Activated gamma-delta T cell (primary cell): ENCODE measurements around the gene FMN2.

Source experiments
- DNase-seq: peaks from one replicate; lab custom pipeline; 2025; lab: John Stamatoyannopoulos, UW

FMN2 gene

DNA sequence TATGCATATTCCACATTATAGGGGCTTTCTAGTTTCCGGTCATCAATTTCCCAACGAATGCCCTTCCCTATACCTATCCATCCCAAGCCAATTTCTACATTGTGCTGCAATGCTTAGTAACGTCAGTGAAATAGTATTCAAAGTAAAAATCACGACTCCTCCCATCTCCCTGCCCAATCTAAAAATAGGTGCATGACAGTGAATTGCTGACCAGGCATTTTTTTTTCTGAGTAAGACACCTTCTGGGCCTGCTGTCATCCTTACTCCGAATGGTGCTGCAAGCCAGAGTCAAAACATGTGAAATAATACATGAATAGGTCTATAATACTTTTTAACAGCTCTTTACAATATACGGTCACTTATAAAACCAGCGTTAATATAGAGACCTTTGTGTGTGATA, 400.1 kb downstream of the FMN2 start:
- DNase-seq = no peak

DNA sequence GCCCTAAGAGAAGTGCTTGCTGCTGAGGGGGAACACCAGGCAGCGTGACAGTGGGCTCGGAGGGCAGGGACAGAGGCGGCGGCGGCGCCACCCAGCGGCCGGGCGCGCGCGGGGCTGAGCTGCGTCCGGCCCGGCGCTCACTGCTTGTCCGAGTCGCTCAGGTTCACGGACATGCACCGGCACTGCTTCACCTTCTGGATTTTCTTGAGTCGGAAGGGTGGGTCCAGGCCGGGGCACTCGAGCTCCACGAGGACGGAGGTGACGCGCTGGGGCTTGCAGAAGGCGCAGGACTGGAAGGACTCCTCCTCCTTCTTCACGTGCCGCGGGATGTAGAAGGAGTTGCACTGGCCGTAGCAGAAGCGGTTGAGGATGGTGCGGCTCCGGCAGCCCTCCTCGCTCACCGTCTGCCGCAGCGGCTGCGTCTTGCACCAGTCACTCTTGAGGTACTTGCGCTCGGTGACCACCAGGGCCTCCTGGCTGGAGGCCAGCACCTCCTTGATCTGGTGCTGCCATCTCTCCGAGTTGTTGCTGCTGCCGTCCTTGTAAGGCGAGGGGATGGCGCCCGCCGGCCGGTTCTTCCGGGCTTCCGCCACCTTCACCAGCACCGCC, 401.3 kb downstream of the FMN2 start:
- DNase-seq = no peak

DNA sequence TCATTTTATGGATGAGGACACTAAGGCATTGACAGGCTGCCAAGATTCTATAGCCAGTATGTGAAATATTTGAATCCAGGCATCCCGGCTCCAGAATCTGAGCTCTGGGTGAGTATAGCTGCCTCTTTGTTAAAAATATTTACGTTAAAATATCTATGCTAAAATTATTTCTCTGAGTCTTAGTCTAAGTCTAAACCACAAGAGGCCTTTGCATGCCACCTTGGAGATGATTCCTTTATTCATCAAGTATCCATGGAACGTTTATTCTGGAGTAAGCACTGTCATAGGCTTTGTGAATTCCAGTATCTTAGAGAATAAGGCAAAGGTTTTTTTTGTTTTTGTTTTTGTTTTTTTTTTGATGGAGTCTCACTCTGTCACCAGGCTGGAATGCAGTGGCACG, 403.9 kb downstream of the FMN2 start:
- DNase-seq = no peak

DNA sequence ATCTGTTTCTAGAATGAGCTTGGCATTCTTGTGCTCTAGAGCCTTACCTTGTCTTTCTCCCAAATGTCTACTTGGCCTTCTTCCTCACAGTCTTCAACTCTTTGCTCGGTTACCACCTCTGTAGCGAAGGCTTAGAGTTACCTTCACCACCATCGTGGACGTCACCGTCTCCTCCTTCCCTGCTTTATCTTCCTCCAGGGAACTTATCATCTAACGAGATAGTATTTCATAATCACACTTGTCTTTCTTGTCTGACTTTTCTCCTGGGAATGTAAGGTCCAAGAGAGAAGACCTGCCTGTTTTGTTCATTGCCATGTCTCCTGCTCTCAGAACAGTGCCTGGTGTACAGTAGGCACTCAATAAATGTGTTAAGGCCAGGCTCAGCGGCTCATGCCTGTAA, 404.7 kb downstream of the FMN2 start:
- no peak for DNase-seq

DNA sequence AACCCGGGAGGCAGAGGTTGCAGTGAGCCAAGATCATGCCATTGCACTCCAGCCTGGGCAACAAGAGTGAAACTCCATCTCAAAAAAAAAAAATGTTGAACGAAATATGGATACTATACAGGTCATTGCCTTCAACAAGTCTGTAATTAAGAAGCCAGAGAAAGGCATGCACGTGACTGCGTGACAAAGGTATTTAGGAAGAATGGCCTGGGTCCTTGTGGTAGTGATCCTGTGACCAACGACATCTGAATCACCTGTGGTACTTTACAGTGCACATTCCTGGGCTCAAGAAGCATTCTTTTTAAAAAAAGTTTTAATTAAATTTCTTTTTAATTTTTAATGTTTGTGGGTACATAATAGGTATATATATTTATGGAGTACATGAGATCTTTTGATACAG, 405.3 kb downstream of the FMN2 start:
- DNase-seq = no peak

DNA sequence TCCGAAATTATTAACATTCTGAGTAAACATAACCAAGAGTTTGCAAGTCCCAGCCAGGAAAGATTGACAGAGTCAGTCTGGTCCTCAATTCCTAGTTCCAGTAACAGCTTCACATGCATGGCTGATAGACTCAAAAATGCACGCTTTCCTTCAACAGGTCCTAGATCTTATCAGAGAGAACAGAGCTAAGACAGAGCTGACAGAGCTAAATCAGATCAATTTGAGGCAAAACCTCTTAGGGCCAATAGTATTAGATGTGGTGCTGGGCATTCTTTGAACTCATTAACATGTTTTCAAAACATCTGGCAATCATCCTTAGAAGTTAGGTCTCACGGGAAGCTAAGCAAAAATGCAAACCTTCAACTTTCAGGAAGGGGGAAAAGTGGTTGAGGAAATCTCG, 406.2 kb downstream of the FMN2 start:
- no peak for DNase-seq

DNA sequence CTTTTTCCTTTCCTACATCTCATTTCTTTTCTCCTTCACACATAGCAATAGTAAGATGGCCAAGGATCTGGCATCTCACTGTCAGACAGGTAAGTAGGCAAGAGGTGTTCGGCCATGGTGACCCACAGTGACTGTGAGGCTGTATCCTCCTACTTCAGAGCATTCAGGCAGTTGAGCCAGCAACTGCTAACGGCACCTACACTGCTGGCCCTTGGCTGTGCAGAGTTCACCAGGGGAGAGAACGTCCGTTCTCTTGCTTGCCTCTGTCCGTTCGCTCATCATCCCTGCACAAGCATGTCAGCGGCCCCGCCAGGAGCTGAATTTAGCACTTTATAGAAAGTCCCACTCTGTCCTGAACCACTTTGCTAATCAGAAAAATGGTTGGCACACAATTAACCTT, 406.7 kb downstream of the FMN2 start:
- DNase-seq = no peak

DNA sequence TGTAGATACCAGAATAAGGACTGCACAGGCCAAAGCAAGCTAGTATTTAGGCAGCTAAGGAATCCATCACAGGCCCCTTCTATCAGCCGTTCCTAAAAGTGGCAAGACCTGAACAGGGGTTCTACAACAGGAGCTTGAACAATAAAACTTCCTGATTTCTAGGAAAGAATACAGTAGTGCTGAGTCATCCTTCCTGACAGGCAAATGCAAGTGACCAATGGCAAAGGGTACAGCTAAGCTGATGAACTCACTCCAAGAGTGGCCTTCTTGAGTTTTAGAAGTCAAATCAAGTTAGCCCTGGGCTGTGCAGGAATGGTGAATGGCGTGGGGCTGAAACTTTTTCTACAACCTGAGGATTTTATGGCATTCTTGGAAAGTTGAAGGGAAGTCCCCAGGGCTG, 407.3 kb downstream of the FMN2 start:
- no peak for DNase-seq

DNA sequence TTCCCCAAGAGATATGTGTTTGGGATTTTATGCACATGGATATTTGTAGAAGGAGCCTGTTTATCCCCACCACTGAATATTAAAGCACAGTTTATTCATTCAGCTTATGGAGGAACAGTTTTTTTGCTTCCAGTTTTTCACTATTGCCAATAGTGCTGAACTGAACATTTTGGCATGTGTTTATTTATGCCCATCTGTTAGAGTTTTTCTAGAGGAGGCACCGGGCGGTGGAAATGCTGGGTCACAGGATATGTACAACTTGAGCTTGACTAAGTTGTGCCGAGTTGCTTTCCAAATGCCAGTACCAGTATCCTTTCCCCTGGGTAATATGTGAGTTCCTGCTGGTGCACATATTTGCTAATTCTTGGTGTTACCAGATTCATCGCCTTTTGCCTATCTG, 409.0 kb downstream of the FMN2 start:
- no peak for DNase-seq

DNA sequence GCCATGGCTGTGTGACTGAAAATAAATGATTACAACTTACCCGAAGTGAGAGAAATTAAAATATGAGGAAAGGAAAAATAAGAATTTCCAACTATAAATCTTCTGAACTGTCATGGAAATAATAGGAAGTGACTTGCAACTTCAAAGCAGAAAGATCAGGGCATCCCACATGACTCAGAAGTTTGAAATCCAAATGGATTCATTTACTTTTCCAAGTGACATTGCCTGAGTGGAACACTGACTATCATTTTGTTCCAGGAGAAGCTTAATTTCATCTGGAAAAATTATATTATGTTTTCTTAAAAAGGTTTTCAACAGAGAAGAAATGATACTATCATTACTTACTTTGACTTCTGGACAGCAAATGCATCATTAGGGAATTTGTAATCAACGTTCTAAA, 409.4 kb downstream of the FMN2 start:
- DNase-seq = no peak

DNA sequence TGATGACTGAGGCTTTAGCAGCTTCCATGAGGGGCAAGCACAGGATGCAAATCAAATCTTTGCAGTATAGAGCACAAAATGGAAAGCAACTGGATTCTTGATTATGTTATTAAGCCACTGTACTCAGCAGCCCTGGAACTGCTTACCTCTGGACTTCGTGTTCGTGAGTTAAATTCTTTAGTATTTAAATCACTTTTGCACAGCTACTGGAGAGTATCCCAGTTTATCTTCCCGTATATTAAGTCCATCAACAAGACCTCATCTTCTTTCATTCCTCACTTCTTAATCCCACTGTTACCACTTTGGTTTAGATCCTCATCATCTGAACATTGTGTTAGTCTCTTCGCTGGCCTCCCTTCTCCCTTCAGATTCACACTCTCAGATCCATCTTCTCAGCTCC, 411.4 kb downstream of the FMN2 start:
- no peak for DNase-seq

DNA sequence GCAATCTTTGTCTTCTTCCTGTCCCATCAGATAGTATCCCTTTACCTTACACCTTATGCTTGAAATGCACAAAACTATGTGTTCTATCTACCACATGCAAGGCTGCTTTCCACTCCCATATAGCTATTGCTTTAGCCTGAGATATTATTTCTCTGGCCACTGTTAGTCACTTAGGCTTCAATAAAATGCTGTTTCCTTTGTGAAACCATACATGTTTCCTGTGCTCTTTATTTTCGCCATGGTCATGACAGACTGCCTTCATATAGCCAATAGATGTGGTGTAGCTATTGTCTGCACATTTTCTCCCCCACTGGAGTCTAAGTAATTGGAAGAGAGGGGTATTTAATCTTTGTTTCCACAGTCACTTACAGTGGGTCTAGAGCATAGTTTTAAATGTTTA, 411.9 kb downstream of the FMN2 start:
- no peak for DNase-seq

DNA sequence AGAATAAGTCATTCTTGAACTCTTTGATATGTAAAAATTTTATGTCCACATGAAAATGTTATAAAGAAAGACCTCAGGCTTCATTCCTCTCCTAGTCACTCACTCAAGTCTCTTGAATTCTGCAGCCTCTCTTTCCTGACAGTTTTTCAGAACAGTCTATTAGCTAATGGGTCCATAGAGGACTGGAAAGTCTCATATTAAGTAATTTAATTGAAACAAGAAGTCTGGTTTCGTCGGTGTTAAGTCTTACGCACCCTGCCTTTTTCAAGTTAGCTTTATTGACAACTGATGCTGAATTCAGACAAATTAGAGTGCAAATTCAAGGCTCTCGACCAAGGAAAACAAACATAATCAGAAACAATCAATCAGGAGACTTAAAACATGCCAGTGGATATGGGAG, 414.5 kb downstream of the FMN2 start:
- no peak for DNase-seq

DNA sequence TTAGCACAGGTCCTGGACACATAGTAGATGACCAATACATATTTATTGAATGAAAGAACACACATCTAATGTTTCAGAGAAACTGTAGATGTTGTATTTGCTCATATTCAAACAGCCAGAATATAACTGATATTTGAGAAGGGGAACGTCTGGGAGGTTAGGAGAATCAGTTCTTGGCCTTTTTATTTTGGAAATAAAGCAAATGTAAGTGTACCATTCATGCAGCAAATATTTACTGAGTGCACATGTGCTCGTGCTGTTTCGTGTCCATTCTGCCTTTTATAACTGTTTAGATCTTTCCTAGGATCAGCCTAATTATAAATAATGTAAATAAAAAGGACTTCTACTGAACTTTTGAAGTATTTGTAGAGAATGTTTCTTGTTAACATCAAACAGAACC, 416.5 kb downstream of the FMN2 start:
- DNase-seq = no peak

DNA sequence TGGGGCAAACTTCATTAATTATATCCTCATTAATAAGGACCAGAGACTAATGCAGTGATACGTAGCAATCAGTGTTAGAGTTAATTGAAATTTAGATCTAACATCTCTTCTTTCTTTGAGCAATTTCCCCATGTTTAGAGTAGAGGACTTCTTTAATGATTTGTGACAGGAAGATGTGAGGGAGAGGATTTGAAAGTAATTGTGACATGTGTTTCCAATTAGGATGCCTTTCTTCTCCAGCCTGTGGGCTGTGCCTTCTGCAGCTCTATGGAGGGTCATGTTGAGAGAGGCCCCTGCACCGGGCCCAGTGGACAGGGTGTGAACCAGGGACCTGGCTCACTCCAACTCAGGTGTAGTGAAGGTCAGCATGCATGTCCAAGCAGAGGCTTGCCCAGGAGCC, 417.3 kb downstream of the FMN2 start:
- DNase-seq = no peak

DNA sequence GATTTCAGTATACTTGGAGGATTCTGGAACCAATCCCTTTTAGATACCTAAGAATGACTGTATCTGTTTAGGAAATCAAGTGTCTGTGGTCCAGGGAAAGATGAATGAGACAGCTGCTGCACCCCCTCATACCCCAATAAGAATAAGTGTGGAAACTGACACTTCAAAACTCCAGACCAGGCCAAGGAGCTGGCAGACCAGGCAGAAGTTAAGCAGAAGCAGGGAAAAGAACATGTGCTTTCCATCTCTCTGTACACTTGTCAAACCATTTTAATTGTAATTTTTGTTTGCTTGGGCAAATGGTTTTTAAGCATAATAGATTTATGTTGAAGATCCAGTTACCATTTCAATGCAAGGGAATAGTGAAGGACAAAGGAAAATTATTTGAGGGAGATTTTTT, 420.1 kb downstream of the FMN2 start:
- DNase-seq = no peak

DNA sequence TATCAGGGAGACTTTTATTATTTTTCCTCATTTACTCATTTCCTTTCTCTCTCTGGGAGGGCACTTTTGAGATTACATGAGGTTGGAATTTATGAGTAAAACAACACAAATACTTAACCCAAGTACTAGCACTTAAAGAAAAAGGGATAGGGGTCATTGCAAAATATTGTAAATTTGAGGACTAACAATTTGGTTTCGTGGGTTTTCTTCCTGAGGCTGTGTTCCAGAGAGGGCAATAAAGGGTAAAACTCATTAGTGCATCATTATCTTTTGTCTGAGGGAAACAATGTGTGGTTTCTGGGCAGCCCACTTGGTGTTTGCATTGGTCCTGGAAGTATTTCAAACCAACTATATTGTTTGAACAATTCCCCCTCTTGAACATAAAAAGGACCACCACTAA, 423.8 kb downstream of the FMN2 start:
- DNase-seq = no peak

DNA sequence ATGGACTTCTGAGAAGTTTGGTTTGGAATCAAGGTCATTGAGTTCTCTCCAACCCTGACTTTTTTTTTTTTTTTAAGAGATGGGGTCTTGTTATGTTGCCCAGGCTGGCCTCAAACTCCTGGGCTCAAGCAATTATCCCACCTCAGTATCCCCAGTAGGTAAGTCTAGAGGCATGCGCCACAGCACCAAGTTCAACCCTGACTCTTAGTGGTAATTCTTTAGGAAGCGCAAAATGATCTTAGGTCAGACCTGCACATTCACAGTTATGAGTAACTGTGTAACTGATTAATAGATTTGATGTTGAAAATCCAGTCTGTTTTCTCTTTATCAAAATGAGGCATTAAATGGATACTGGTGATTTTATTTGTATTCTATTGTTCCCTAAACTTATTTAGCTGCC, 424.4 kb downstream of the FMN2 start:
- no peak for DNase-seq

DNA sequence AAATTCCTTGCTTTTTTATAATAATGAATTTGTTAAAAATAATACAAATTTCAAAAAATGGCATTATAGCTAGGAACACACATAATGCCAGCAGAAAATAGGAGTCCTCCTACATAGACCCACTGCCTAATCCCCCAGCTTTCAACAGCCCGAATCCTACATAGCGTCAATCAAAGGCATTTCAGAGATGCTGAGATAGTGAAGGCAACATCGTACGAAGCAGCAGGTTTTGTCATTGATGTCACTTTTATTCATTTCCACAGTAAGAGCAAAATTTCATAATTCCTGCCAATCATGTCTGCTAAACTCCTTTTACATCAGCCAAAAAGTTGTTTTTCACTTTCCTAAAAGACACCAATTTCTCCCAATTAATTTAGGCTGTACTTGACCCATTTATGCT, 426.2 kb downstream of the FMN2 start:
- no peak for DNase-seq

DNA sequence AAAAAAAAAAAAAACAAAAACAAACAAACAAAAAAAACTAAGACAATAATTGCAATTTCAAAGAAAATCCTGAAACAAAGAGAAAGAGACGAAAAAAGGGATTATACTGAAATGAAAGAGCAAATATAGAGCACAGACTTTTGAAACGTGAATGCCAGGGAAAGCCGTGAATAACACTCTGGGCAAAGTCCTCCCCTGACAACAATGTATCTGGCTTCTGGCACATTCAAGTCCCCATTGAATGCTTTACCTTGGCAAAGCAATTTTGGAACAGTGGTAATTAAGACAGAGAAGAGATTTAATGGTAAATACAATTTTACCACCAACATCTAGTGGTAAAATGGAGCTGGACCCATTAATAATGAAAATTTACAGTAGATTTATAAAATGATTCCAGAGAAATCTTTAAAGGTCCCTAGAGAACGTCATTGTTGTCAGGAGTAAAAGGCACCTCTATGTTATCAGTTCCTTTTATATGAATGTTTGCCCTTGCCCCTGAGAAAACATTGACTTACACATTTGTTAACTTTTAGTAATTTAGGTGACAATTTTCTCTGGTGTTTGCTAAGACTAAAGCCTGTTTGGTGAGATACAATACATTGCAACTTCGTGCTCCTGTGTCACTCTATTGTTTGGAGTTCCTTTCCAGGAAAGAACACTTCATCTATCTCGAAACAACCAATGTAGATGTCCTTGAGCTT, 430.6 kb downstream of the FMN2 start:
- no peak for DNase-seq

DNA sequence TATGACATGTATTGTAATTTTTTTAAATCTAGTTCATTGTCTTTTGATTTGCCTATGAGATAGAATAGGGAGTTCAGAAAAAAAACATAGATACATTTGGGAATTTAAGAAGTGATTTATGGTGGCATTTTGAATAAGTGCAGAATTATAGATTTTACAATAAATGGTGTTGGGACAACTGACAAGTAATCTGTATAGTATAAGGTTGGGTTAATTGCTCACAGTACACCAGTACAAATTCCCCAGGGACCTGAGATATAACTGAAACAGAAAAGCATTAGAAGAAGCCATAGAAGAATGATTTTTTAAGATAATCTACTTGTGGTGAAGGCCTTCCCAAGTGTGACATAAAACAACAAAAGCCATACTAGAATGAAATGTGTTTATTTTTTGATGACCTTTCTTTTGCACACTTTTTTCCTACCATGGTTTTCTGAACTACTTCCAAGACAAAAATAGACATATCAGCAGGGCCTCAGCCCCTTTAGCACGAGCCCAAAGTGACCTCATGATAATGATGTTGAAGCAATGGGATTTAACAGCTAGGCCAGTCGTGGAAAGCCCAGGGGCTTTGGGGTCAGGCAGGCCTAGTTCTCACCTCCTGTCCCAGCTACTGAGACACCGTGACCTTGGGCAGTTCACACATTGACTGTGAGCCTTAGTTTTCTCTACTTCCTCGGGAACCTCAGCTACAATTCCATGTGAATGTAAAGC, 432.8 kb downstream of the FMN2 start:
- DNase-seq = no peak
